CD4-positive, alpha-beta T cell (primary cell): ENCODE results near the gene TLR5. TPM values are rescaled to one million over a fixed set of nuclear protein-coding genes. Genes with fewer than 3 reads are reported as not detected.

Source experiments
- ATAC-seq: fragments of 200-7000 bp; cut with Tn5 transposase; one replicate; pipeline ENCODE4 v1.10.0; 2022; ENCODE audit warnings: mild to moderate bottlenecking; ENCODE audit not compliant: poor library complexity
- CTCF ChIA-PET: fragments of 350-600 bp; sonication (Branson Sonifier 250); formaldehyde crosslinking; loops from one replicate; lab custom pipeline; 2021; ENCODE audit warnings: antibody characterized with exemption, inconsistent platforms; lab: Charles Lee
- POLR2A ChIA-PET: fragments of 350-600 bp; sonication (Branson Sonifier 250); formaldehyde crosslinking; loops from one replicate; lab custom pipeline; 2021; ENCODE audit warnings: antibody characterized with exemption, inconsistent platforms; lab: Charles Lee
- DNase-seq, 14 experiments: peaks; one replicate each; pipeline ENCODE4 v3.0.0-alpha.2; 2013 to 2020; ENCODE audit warnings: mixed read lengths in 2 of 14
- H3K27ac ChIP-seq, 2 donors: one replicate each; pipeline versions ENCODE4 v1.5.1 to v1.7.0; 2013; ENCODE audit warnings: low read length in 2 of 2, low read depth in 1 of 2, mild to moderate bottlenecking in 1 of 2
- H3K27me3 ChIP-seq, 2 experiments: 1 replicate in 1 of 2; 2 replicates in 1 of 2; pipeline versions ENCODE4 v1.6.1 to v1.7.0; 2013; ENCODE audit warnings: low read length in 2 of 2, control low read depth in 1 of 2, mild to moderate bottlenecking in 1 of 2, moderate library complexity in 1 of 2; ENCODE audit not compliant: insufficient read depth in 2 of 2, control insufficient read depth in 1 of 2
- H3K36me3 ChIP-seq: one replicate; pipeline ENCODE4 v1.6.1; 2013; ENCODE audit warnings: low read length, control low read depth; ENCODE audit not compliant: insufficient read depth
- H3K4me1 ChIP-seq: one replicate; pipeline ENCODE4 v1.6.1; 2013; ENCODE audit warnings: low read length, control low read depth; ENCODE audit not compliant: insufficient read depth
- H3K4me3 ChIP-seq: one replicate; pipeline ENCODE4 v1.5.1; 2013; ENCODE audit warnings: mild to moderate bottlenecking, low read length, moderate library complexity
- H3K9me3 ChIP-seq, 2 experiments: 1 replicate in 1 of 2; 2 replicates in 1 of 2; pipeline versions ENCODE4 v1.6.1 to v1.7.0; 2013; ENCODE audit warnings: low read length in 2 of 2, mild to moderate bottlenecking in 2 of 2, control low read depth in 1 of 2, moderate library complexity in 1 of 2; ENCODE audit not compliant: control insufficient read depth in 1 of 2, insufficient read depth in 1 of 2
- H3K27ac Mint-ChIP-seq: one replicate; pipeline ENCODE4 v1.8.0; 2020; ENCODE audit warnings: mixed read lengths
- H3K27me3 Mint-ChIP-seq: one replicate; pipeline ENCODE4 v1.8.0; 2021; ENCODE audit warnings: mixed read lengths
- H3K36me3 Mint-ChIP-seq: one replicate; pipeline ENCODE4 v1.8.0; 2021; ENCODE audit warnings: low read depth, mixed read lengths
- H3K4me1 Mint-ChIP-seq: one replicate; pipeline ENCODE4 v1.8.0; 2021; ENCODE audit warnings: low read depth, mixed read lengths
- H3K4me3 Mint-ChIP-seq: one replicate; pipeline ENCODE4 v1.8.0; 2020; ENCODE audit warnings: mild to moderate bottlenecking, mixed read lengths
- H3K9me3 Mint-ChIP-seq: one replicate; pipeline ENCODE4 v1.8.0; 2020; ENCODE audit warnings: mixed read lengths
- CTCF ChIP-seq: fragments of 200-600 bp; IDR thresholded peaks from one replicate; pipeline ENCODE4 v1.8.0; 2022; ENCODE audit warnings: antibody characterized with exemption, mild to moderate bottlenecking
- intact Hi-C, 2 experiments: fragments of 100-400 bp; cut with DNase I in 1 of 2; cut with micrococcal nuclease in 1 of 2; formaldehyde crosslinking; loops; one replicate each; pipeline versions ENCODE4 v1.15.1 to v1.9.0; 2023 to 2025; cut with DNase I, micrococcal nuclease
- total RNA-seq, 174 experiments: library from RNA in 2 of 174; stranded (reverse) in 2 of 174; gene quantifications; one replicate each; pipeline ENCODE4 v1.2.3 and lab custom pipeline; 2021 to 2026

Gene TLR5
- total RNA-seq, 2 experiments from 2014 or later: 2.1 to 2.5 TPM

- Histone ChIP-seq H3K4me3 (no peak overlapping the region), H3K27ac (no peak overlapping the region), H3K9me3 (no peaks in the 10 kb centered on the region), H3K4me1 (peaks cover 6% of the 10 kb centered on the region), H3K36me3 (no peaks in the 10 kb centered on the region), H3K27me3 (no peaks in the 10 kb centered on the region)
- CTCF ChIA-PET: no interaction called here
- H3K9me3 Mint-ChIP-seq: no peaks in the 10 kb centered on the region
- intact Hi-C loops: loop anchor here in 1 of 2 experiments (5.0 kb wide), 1 partner anchor 617 kb away; no protein-coding TSS in a partner anchor
- ATAC-seq: no peak
- no peak for DNase-seq
- no peak for TF ChIP-seq CTCF
- H3K27me3 Mint-ChIP-seq: no peaks in the 10 kb centered on the region
- H3K36me3 Mint-ChIP-seq: no peaks in the 10 kb centered on the region
- POLR2A ChIA-PET: no interaction called here
- peaks cover 12% of the 10 kb centered on the region for H3K4me1 Mint-ChIP-seq
- no peak overlapping the region for H3K27ac Mint-ChIP-seq
- no peak overlapping the region for H3K4me3 Mint-ChIP-seq
Measured at GRCh38 chr1:223083831-223084230, 59.2 kb downstream of the TLR5 start.

GRCh38 chr1:223082914-223083313 is 60.1 kb downstream of the TLR5 start:
- Histone ChIP-seq H3K36me3 (no peaks in the 10 kb centered on the region), H3K9me3 (no peaks in the 10 kb centered on the region), H3K27me3 (no peaks in the 10 kb centered on the region), H3K4me3 (no peak overlapping the region), H3K4me1 (peaks cover 6% of the 10 kb centered on the region), H3K27ac (no peak overlapping the region)
- no peaks in the 10 kb centered on the region for H3K27me3 Mint-ChIP-seq
- POLR2A ChIA-PET: no interaction called here
- no peaks in the 10 kb centered on the region for H3K36me3 Mint-ChIP-seq
- no peak for TF ChIP-seq CTCF
- ATAC-seq (no peak), DNase-seq (no peak)
- intact Hi-C loops: loop anchor here in 1 of 2 experiments (5.0 kb wide), 1 partner anchor 616 kb away; no protein-coding TSS in a partner anchor
- peaks cover 12% of the 10 kb centered on the region for H3K4me1 Mint-ChIP-seq
- no peaks in the 10 kb centered on the region for H3K9me3 Mint-ChIP-seq
- CTCF ChIA-PET: no interaction called here
- H3K4me3 Mint-ChIP-seq: no peak overlapping the region
- H3K27ac Mint-ChIP-seq: no peak overlapping the region

GRCh38 chr1:223081181-223081994 is 61.7 kb downstream of the TLR5 start:
- Mint-ChIP-seq H3K27ac (no peak overlapping the region), H3K4me1 (no peaks in the 10 kb centered on the region), H3K36me3 (no peaks in the 10 kb centered on the region), H3K4me3 (peak overlapping the region; percentile 58), H3K9me3 (no peaks in the 10 kb centered on the region), H3K27me3 (peaks cover 5% of the 10 kb centered on the region)
- intact Hi-C loops: loop anchor here (1.0 to 5.0 kb wide), 3 partner anchors 289 to 614 kb away; no protein-coding TSS in a partner anchor
- ChIA-PET CTCF (no interaction called here), POLR2A (interaction anchor here (1.2 kb wide), 1 partner anchor 369 kb away, joined by 3 read pairs; no protein-coding TSS in a partner anchor)
- peak overlapping the region; percentile 47 for H3K4me3 ChIP-seq
- peak; percentile 52 to 82 (median 64) for DNase-seq
- H3K9me3 ChIP-seq: no peaks in the 10 kb centered on the region
- H3K27ac ChIP-seq: no peak overlapping the region
- H3K36me3 ChIP-seq: no peaks in the 10 kb centered on the region
- peak; percentile 95 for ATAC-seq
- peak; percentile 87 for TF ChIP-seq CTCF
- H3K27me3 ChIP-seq: peaks cover 0 to 3% of the 10 kb centered on the region in 2 experiments
- H3K4me1 ChIP-seq: peaks cover 6% of the 10 kb centered on the region
